ENCODE measurements around the gene RPP25L. TPM values are rescaled to one million over a fixed set of nuclear protein-coding genes. Genes with fewer than 3 reads are reported as not detected.

RPP25L gene
- total and polyA plus RNA-seq, 2 donors (not counting 1 experiment from before 2014, with no cell fraction given), result 13.5 to 34.3 TPM

DNA sequence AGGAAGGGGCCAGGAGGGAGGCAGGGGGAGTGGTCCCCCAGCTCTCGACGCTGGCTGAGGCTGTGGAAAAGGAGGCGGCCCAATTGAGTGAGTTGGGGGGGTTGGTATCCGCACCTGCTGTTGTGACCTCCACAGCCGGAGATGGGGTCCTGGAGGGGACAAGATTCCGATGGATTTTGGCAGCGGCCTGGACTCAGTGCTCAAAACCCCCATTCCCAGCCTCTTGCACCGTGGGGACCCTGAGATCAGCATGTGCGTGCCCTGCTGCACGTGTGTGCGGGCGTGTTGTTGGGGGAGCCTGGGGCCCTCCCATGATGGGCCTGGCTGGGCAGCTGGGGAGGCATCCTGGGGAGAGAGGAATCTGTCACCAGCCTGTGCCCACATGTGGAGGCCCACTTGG is 37.3 kb downstream of the RPP25L start:
- no peaks in the 10 kb centered on the region for H3K36me3 ChIP-seq (ENCODE audit: control insufficient read depth, insufficient read depth, low read length)
- DNase-seq (ENCODE audit: low read depth in 2 of 2), result no peak
- no peaks in the 10 kb centered on the region for H3K79me2 ChIP-seq (ENCODE audit: control insufficient read depth, insufficient read depth, low read length)
- TF ChIP-seq EZH2 (IDR thresholded peaks at IDR 0.05; ENCODE audit: low read length, missing control alignments) (no peak), CTCF (conservative IDR thresholded peaks at IDR 0.05 in 1 of 2, IDR thresholded peaks at IDR 0.05 in 1 of 2; ENCODE audit: low read depth in 1 of 2, low read length in 2 of 2) (no peak)
- no peak overlapping the region for H3K9ac ChIP-seq (ENCODE audit: insufficient read depth, low read length)
- H4K20me1 ChIP-seq (ENCODE audit: control insufficient read depth, extremely low read depth, insufficient read depth, low read length), result no peaks in the 10 kb centered on the region
- no peaks in the 10 kb centered on the region for H3K9me3 ChIP-seq (ENCODE audit: control insufficient read depth, insufficient read depth, low read depth, low read length)
- no peaks in the 10 kb centered on the region for H3K4me1 ChIP-seq (ENCODE audit: control insufficient read depth, extremely low read depth, insufficient read depth, low read length)
- no peak overlapping the region for H3K27ac ChIP-seq (ENCODE audit: insufficient read depth, low read length)
- no peak overlapping the region for H3K4me2 ChIP-seq (ENCODE audit: extremely low read depth, insufficient read depth, low read length)
- H3K4me3 ChIP-seq (replicated peaks in 1 of 4; ENCODE audit: control extremely low read depth in 1 of 4, insufficient read depth in 1 of 4, low read depth in 3 of 4, low read length in 4 of 4), result no peak overlapping the region
- no peak overlapping the region for H2AFZ ChIP-seq (ENCODE audit: low read length)
- H3K27me3 ChIP-seq (ENCODE audit: control insufficient read depth, insufficient read depth, low read length), result peaks cover 31% of the 10 kb centered on the region

GRCh38 chr9:34573599-34574325 is 38.1 kb downstream of the RPP25L start:
- H3K4me1 ChIP-seq (ENCODE audit: control insufficient read depth, extremely low read depth, insufficient read depth, low read length), result no peaks in the 10 kb centered on the region
- no peaks in the 10 kb centered on the region for H3K9me3 ChIP-seq (ENCODE audit: control insufficient read depth, insufficient read depth, low read depth, low read length)
- H3K27me3 ChIP-seq (ENCODE audit: control insufficient read depth, insufficient read depth, low read length), result peaks cover 29% of the 10 kb centered on the region
- no peak overlapping the region for H3K4me2 ChIP-seq (ENCODE audit: extremely low read depth, insufficient read depth, low read length)
- DNase-seq (ENCODE audit: low read depth in 2 of 2), result no peak
- H3K9ac ChIP-seq (ENCODE audit: insufficient read depth, low read length), result no peak overlapping the region
- no peak for TF ChIP-seq EZH2 (IDR thresholded peaks at IDR 0.05; ENCODE audit: low read length, missing control alignments)
- no peak for TF ChIP-seq CTCF (conservative IDR thresholded peaks at IDR 0.05 in 1 of 2, IDR thresholded peaks at IDR 0.05 in 1 of 2; ENCODE audit: low read depth in 1 of 2, low read length in 2 of 2)
- no peaks in the 10 kb centered on the region for H4K20me1 ChIP-seq (ENCODE audit: control insufficient read depth, extremely low read depth, insufficient read depth, low read length)
- H3K27ac ChIP-seq (ENCODE audit: insufficient read depth, low read length), result no peak overlapping the region
- no peak overlapping the region for H3K4me3 ChIP-seq (replicated peaks in 1 of 4; ENCODE audit: control extremely low read depth in 1 of 4, insufficient read depth in 1 of 4, low read depth in 3 of 4, low read length in 4 of 4)
- H2AFZ ChIP-seq (ENCODE audit: low read length), result no peak overlapping the region
- no peaks in the 10 kb centered on the region for H3K36me3 ChIP-seq (ENCODE audit: control insufficient read depth, insufficient read depth, low read length)
- H3K79me2 ChIP-seq (ENCODE audit: control insufficient read depth, insufficient read depth, low read length), result no peaks in the 10 kb centered on the region

DNA sequence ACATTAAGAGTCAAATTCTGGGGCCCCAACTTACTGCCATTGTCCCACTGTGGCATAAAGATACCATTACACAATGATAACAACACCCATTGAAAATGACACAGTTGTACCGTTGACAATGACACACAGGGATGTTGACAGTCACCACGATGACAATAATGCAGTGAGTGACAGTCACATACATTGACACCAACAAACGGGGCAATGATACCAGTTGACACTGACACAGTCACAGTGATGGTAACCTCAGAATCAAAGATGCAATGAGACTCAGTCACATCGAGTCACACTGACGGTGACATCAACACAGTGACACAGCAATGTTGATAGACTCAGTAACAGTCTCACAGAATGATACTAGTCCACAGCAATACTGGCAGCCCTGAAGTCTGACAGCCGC is 39.3 kb downstream of the RPP25L start:
- H3K9me3 ChIP-seq (ENCODE audit: control insufficient read depth, insufficient read depth, low read depth, low read length), result no peaks in the 10 kb centered on the region
- H3K27me3 ChIP-seq (ENCODE audit: control insufficient read depth, insufficient read depth, low read length), result peaks cover 22% of the 10 kb centered on the region
- DNase-seq (ENCODE audit: low read depth in 2 of 2), result no peak
- H3K4me1 ChIP-seq (ENCODE audit: control insufficient read depth, extremely low read depth, insufficient read depth, low read length), result no peaks in the 10 kb centered on the region
- H3K4me2 ChIP-seq (ENCODE audit: extremely low read depth, insufficient read depth, low read length), result no peak overlapping the region
- H2AFZ ChIP-seq (ENCODE audit: low read length), result no peak overlapping the region
- H4K20me1 ChIP-seq (ENCODE audit: control insufficient read depth, extremely low read depth, insufficient read depth, low read length), result no peaks in the 10 kb centered on the region
- no peaks in the 10 kb centered on the region for H3K36me3 ChIP-seq (ENCODE audit: control insufficient read depth, insufficient read depth, low read length)
- no peak overlapping the region for H3K4me3 ChIP-seq (replicated peaks in 1 of 4; ENCODE audit: control extremely low read depth in 1 of 4, insufficient read depth in 1 of 4, low read depth in 3 of 4, low read length in 4 of 4)
- no peak for TF ChIP-seq EZH2 (IDR thresholded peaks at IDR 0.05; ENCODE audit: low read length, missing control alignments)
- no peak for TF ChIP-seq CTCF (conservative IDR thresholded peaks at IDR 0.05 in 1 of 2, IDR thresholded peaks at IDR 0.05 in 1 of 2; ENCODE audit: low read depth in 1 of 2, low read length in 2 of 2)
- H3K27ac ChIP-seq (ENCODE audit: insufficient read depth, low read length), result no peak overlapping the region
- H3K79me2 ChIP-seq (ENCODE audit: control insufficient read depth, insufficient read depth, low read length), result no peaks in the 10 kb centered on the region
- no peak overlapping the region for H3K9ac ChIP-seq (ENCODE audit: insufficient read depth, low read length)

All from fibroblast of lung (primary cell).